Effector memory CD4-positive, alpha-beta T cell (primary cell): ENCODE results near the gene PREPL.

Experiments
- DNase-seq, 3 donors: peaks; one replicate each; pipeline ENCODE4 v3.0.0-alpha.2; 2020
- H3K27ac ChIP-seq: 2 replicates; pipeline ENCODE4 v1.7.0; 2013; ENCODE audit warnings: mild to moderate bottlenecking, low read length, moderate library complexity; ENCODE audit not compliant: insufficient read depth, poor library complexity, severe bottlenecking
- H3K27me3 ChIP-seq: replicated peaks from 2 replicates; pipeline ENCODE4 v1.7.0; 2013; ENCODE audit warnings: mild to moderate bottlenecking, low read length; ENCODE audit not compliant: insufficient read depth, control insufficient read depth, poor library complexity, severe bottlenecking
- H3K36me3 ChIP-seq: 2 replicates; pipeline ENCODE4 v1.7.0; 2013; ENCODE audit warnings: mild to moderate bottlenecking, low read length, moderate library complexity; ENCODE audit not compliant: control insufficient read depth, insufficient read depth
- H3K4me1 ChIP-seq: 2 replicates; pipeline ENCODE4 v1.7.0; 2013; ENCODE audit warnings: low read length, mild to moderate bottlenecking; ENCODE audit not compliant: control insufficient read depth, insufficient read depth, poor library complexity, severe bottlenecking
- H3K4me3 ChIP-seq: 2 replicates; pipeline ENCODE4 v1.7.0; 2013; ENCODE audit warnings: low read length, low read depth, mild to moderate bottlenecking; ENCODE audit not compliant: insufficient read depth, poor library complexity, severe bottlenecking
- H3K9me3 ChIP-seq: 2 replicates; pipeline ENCODE4 v1.7.0; 2013; ENCODE audit warnings: mild to moderate bottlenecking, low read length, moderate library complexity; ENCODE audit not compliant: control insufficient read depth

Gene PREPL

GRCh38 chr2:44371445-44371844, 10.2 kb upstream of the PREPL start:
- H3K36me3 ChIP-seq = no peaks in the 10 kb centered on the region
- H3K27ac ChIP-seq = no peak overlapping the region
- H3K4me1 ChIP-seq = no peaks in the 10 kb centered on the region
- H3K9me3 ChIP-seq = no peaks in the 10 kb centered on the region
- no peak overlapping the region for H3K4me3 ChIP-seq
- H3K27me3 ChIP-seq = no peaks in the 10 kb centered on the region
- no peak for DNase-seq

GRCh38 chr2:44369392-44369791, 8.1 kb upstream of the PREPL start:
- Histone ChIP-seq H3K27me3 (no peaks in the 10 kb centered on the region), H3K4me3 (no peak overlapping the region), H3K36me3 (no peaks in the 10 kb centered on the region), H3K4me1 (no peaks in the 10 kb centered on the region), H3K27ac (no peak overlapping the region), H3K9me3 (no peaks in the 10 kb centered on the region)
- DNase-seq = no peak

- Histone ChIP-seq H3K27ac (no peak overlapping the region), H3K27me3 (no peaks in the 10 kb centered on the region), H3K36me3 (no peaks in the 10 kb centered on the region), H3K4me1 (no peaks in the 10 kb centered on the region), H3K9me3 (no peaks in the 10 kb centered on the region), H3K4me3 (no peak overlapping the region)
- DNase-seq = no peak
Observed at GRCh38 chr2:44367591-44367990, 6.3 kb upstream of the PREPL start.

- Histone ChIP-seq H3K4me3 (no peak overlapping the region), H3K27ac (no peak overlapping the region), H3K4me1 (peaks cover 8% of the 10 kb centered on the region), H3K27me3 (no peaks in the 10 kb centered on the region), H3K36me3 (no peaks in the 10 kb centered on the region), H3K9me3 (no peaks in the 10 kb centered on the region)
- no peak for DNase-seq
Observed at GRCh38 chr2:44364604-44365003, 3.3 kb upstream of the PREPL start.

GRCh38 chr2:44362207-44363015, 1.1 kb upstream of the PREPL start:
- peak overlapping the region; percentile 99 for H3K27ac ChIP-seq
- no peaks in the 10 kb centered on the region for H3K9me3 ChIP-seq
- peaks cover 19% of the 10 kb centered on the region for H3K4me1 ChIP-seq
- peak overlapping the region; percentile 87 for H3K4me3 ChIP-seq
- peak in 2 of 3 donors; percentile 9 to 11 for DNase-seq
- H3K36me3 ChIP-seq = no peaks in the 10 kb centered on the region
- no peaks in the 10 kb centered on the region for H3K27me3 ChIP-seq

- H3K27me3 ChIP-seq = no peaks in the 10 kb centered on the region
- no peaks in the 10 kb centered on the region for H3K36me3 ChIP-seq
- DNase-seq = no peak
- H3K4me1 ChIP-seq = peaks cover 19% of the 10 kb centered on the region
- peak overlapping the region; percentile 87 for H3K4me3 ChIP-seq
- no peaks in the 10 kb centered on the region for H3K9me3 ChIP-seq
- peak overlapping the region; percentile 99 for H3K27ac ChIP-seq
Observed at GRCh38 chr2:44360749-44361329, 455 bp downstream of the PREPL start.

- Histone ChIP-seq H3K36me3 (no peaks in the 10 kb centered on the region), H3K27me3 (no peaks in the 10 kb centered on the region), H3K4me3 (no peak overlapping the region), H3K4me1 (peaks cover 19% of the 10 kb centered on the region), H3K9me3 (no peaks in the 10 kb centered on the region), H3K27ac (no peak overlapping the region)
- DNase-seq = peak; percentile 2 to 20 (median 10)
Observed at GRCh38 chr2:44358503-44358902, 2.8 kb downstream of the PREPL start.

- H3K27me3 ChIP-seq = no peaks in the 10 kb centered on the region
- no peaks in the 10 kb centered on the region for H3K36me3 ChIP-seq
- H3K4me1 ChIP-seq = peaks cover 12% of the 10 kb centered on the region
- H3K9me3 ChIP-seq = no peaks in the 10 kb centered on the region
- DNase-seq = no peak
- H3K4me3 ChIP-seq = no peak overlapping the region
- H3K27ac ChIP-seq = no peak overlapping the region
Observed at GRCh38 chr2:44354761-44355160, 6.5 kb downstream of the PREPL start.

- no peaks in the 10 kb centered on the region for H3K36me3 ChIP-seq
- H3K27ac ChIP-seq = no peak overlapping the region
- H3K4me1 ChIP-seq = no peaks in the 10 kb centered on the region
- no peaks in the 10 kb centered on the region for H3K9me3 ChIP-seq
- no peaks in the 10 kb centered on the region for H3K27me3 ChIP-seq
- no peak for DNase-seq
- no peak overlapping the region for H3K4me3 ChIP-seq
Observed at GRCh38 chr2:44352510-44352909, 8.8 kb downstream of the PREPL start.

- Histone ChIP-seq H3K27ac (no peak overlapping the region), H3K4me3 (no peak overlapping the region), H3K9me3 (no peaks in the 10 kb centered on the region), H3K4me1 (no peaks in the 10 kb centered on the region), H3K27me3 (no peaks in the 10 kb centered on the region), H3K36me3 (no peaks in the 10 kb centered on the region)
- DNase-seq = no peak
Observed at GRCh38 chr2:44351676-44352075, 9.6 kb downstream of the PREPL start.
